NB4 (cell line): ENCODE measurements around the gene PHACTR1.
"Not testable (repeated sequence)": the region's sequence is repeated elsewhere in the genome, so short reads cannot be mapped to it uniquely, and the experiment has no call there.

ENCODE experiments used
- DNase-seq: peaks from one replicate; pipeline ENCODE4 v3.0.0; 2010; ENCODE audit warnings: low read depth
- H3K4me3 ChIP-seq: one replicate; pipeline ENCODE4 v1.5.1; 2011; ENCODE audit warnings: mild to moderate bottlenecking, low read depth, low read length, moderate library complexity
- CTCF ChIP-seq: IDR thresholded peaks from one replicate; pipeline ENCODE4 v1.5.1; 2012; ENCODE audit warnings: low read depth, low read length
- MAX ChIP-seq: IDR thresholded peaks from 2 replicates; pipeline ENCODE4 v1.6.1; 2011; ENCODE audit warnings: low read depth, low read length
- MYC ChIP-seq: IDR thresholded peaks from 2 replicates; pipeline ENCODE4 v1.6.1; 2011; ENCODE audit warnings: low read depth, low read length
- POLR2A ChIP-seq: IDR thresholded peaks from 2 replicates; pipeline ENCODE4 v1.6.1; 2011; ENCODE audit warnings: mild to moderate bottlenecking; ENCODE audit not compliant: insufficient read length; ENCODE audit errors: extremely low read depth

Gene PHACTR1

GRCh38 chr6:13311155-13311554 is 594.6 kb downstream of the PHACTR1 start:
- DNase-seq: no peak
- TF ChIP-seq MYC (no peak), MAX (no peak), POLR2A (no peak), CTCF (no peak)
- no peak overlapping the region for H3K4me3 ChIP-seq

GRCh38 chr6:13314806-13315205 is 598.2 kb downstream of the PHACTR1 start:
- no peak for TF ChIP-seq MAX
- TF ChIP-seq POLR2A: no peak
- no peak for TF ChIP-seq MYC
- TF ChIP-seq CTCF: no peak

DNA sequence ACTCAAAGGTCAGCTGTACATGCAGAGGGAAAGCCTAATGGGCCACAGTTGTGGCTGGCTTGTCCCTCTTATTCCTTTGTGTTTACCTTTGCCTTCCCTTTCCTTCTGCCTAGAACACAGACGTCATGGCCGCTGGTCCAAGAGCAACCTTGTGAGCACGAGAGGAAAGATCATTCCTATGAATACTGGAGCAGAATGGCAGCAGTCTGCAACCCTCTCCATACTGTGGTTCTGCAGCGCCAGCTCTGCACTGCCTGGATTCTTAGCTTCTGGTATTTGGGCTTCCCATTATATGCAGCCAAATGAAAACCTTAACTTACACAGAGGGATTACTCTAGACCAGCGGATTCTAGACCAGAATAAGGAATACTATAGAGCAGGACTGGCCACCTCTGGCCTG is 599.3 kb downstream of the PHACTR1 start:
- no peak overlapping the region for H3K4me3 ChIP-seq
- no peak for TF ChIP-seq MYC
- TF ChIP-seq CTCF: no peak
- TF ChIP-seq MAX: no peak
- TF ChIP-seq POLR2A: no peak
- DNase-seq: no peak

More at GRCh38 chr6:13314806-13315205, 598.2 kb downstream of the PHACTR1 start:
- H3K4me3 ChIP-seq: no peak overlapping the region
- no peak for DNase-seq

GRCh38 chr6:13318821-13319220 is 602.3 kb downstream of the PHACTR1 start:
- H3K4me3 ChIP-seq: no peak overlapping the region
- no peak for TF ChIP-seq MAX
- TF ChIP-seq POLR2A: no peak
- TF ChIP-seq CTCF: no peak
- no peak for TF ChIP-seq MYC
- DNase-seq: no peak

DNA sequence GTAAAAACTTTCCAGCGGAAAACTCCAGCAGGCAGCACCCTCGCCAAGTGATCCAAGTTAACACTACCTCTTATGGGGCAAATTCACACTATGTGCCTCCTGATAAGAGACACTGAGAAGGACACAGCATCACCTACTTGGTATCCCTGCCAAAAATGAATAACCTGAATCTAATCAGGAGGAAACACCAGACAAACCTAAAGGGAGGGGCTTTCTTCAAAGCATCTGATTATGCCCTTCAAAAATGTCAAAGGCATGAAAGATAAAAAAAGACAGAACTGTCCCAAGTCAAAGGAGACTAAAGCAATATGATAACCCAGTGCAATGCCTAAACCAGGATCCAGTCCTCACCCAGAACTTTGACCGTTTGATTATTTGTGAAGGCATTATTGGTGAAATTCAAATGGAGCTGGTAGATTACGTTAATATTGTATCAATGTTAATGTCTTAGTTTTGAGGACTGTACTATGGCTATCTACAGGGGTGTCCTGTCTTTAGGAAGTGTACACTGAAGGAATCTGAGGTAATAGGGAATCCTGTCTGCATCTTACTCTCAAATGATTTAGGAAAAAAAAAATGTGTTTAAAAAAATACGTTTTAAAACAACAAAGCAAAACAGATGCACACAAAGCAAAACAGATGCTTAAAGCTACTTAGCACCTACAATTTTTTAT is 603.5 kb downstream of the PHACTR1 start:
- DNase-seq: no peak
- H3K4me3 ChIP-seq: no peak overlapping the region

DNA sequence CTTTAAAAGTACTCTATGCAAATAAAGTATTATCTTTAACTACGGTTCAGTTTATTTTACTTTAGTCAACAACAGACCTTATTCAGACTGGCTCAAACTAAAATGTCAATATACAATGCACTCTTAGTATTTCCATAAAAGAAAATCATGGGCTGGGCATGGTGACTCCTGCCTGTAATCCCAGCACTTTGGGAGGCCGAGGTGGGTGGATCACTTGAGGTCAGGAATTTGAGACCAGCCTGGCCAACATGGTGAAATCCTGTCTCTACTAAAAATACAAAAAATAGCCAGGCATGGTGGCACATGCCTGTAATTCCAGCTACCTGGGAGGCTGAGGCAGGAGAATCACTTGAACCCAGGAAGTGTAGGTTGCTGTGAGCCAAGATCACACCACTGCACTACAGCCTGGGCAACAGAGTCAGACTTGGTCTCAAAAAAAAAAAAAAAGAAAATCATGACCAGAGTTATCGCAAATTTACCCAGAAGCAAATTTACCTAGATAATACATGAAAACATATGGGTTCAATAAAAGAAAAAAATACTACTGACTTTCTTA is 609.5 kb downstream of the PHACTR1 start:
- DNase-seq: not testable (repeated sequence)
- peak overlapping the region; percentile 11 for H3K4me3 ChIP-seq

More for the DNA sequence above, 603.5 kb downstream of the PHACTR1 start:
- TF ChIP-seq MAX: no peak
- no peak for TF ChIP-seq POLR2A
- TF ChIP-seq CTCF: no peak
- TF ChIP-seq MYC: no peak
